ENCODE results near the gene GASK1A.

GRCh38 chr3:42942693-42943092 lies 36.4 kb upstream of the GASK1A start:
- TF ChIP-seq EZH2 (IDR thresholded peaks at IDR 0.05; ENCODE audit: insufficient read depth, low read length) (no peak), CTCF (IDR thresholded peaks at IDR 0.05; ENCODE audit: insufficient read depth, low read depth, low read length) (no peak)

Measured in astrocyte (in vitro differentiated cells and primary cell).